ENCODE results near the gene MFAP2. TPM values are rescaled to one million over a fixed set of nuclear protein-coding genes. Genes with fewer than 3 reads are reported as not detected.

Gene MFAP2
- total RNA-seq: 10 to 100 TPM in 3 of 4 donors, 1 to 10 TPM in 1; 9.3 to 17.9 (median 10.6) TPM

DNA sequence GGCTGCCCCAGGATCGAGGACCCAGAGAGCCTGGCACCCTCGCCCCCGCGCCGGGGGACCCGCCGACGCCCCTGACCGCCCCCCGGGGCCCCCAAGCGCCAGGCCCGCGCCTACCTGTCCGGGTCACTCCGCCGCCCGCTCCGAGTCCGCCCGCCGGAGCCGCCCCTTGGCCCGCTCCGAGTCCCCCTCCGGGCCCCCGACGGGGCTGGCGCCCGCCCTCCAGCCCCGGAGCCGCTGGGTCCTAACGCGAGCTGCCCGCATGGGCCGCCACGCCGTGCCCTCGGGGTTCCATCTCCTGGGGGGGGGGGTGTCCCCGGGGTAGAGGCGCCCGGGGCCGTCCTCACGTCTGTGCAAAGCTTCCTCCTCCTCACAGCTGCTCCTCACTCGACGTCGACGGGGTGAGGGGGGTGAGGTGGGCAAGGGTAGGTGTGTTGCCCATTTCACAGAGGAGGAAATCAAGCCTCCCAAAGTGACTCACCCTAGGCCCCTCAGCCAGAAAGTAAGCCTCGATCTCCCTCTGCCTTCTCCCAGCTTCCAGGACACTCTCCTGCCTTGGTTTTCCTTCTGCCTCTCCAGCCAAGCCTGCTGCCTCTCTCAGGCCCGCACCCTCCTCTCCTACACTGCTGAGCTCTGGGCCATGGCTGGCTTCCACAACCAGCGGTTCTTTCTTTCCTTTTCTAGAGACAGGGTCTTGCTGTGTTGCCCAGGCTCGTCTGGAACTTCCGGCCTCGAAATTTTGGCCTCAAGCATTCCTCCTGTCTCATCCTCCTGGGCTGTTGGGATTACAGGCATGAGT, at the start of gene MFAP2:
Gene MFAP2, minus strand, starts transcription at position 148 of the 796 bp plus-strand sequence. CDS start 2,347 bp downstream, outside the sequence.
- DNase-seq (ENCODE audit: low spot score) (no peak), ATAC-seq (ENCODE audit: low FRiP score) (no peak)
- TF ChIP-seq, protein P1, sequence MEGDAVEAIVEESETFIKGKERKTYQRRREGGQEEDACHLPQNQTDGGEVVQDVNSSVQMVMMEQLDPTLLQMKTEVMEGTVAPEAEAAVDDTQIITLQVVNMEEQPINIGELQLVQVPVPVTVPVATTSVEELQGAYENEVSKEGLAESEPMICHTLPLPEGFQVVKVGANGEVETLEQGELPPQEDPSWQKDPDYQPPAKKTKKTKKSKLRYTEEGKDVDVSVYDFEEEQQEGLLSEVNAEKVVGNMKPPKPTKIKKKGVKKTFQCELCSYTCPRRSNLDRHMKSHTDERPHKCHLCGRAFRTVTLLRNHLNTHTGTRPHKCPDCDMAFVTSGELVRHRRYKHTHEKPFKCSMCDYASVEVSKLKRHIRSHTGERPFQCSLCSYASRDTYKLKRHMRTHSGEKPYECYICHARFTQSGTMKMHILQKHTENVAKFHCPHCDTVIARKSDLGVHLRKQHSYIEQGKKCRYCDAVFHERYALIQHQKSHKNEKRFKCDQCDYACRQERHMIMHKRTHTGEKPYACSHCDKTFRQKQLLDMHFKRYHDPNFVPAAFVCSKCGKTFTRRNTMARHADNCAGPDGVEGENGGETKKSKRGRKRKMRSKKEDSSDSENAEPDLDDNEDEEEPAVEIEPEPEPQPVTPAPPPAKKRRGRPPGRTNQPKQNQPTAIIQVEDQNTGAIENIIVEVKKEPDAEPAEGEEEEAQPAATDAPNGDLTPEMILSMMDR (IDR thresholded peaks at IDR 0.05): no peak

DNA sequence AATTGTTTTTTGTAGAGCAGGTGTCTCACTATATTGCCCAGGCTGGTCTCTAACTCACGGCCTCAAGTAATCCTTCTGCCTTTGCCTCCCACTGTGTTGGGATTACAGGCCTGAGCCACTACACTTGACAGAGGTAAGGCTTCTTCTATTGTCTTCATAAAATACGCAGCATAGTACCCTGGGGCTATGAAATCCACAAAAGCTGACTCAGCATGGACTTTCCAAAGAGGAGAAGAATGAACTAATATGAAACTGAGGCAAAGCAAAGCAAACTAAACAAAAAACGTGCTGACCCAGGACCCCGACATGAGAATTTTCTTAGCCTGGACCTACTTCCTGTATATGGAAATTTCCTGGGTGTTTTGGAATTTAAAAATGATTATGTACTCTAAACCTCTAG, 49.8 kb upstream of the MFAP2 start:
- no peak for DNase-seq (ENCODE audit: low spot score)
- ATAC-seq (ENCODE audit: low FRiP score): no peak
- TF ChIP-seq, protein P1 (IDR thresholded peaks at IDR 0.05): no peak

- no peak for ATAC-seq (ENCODE audit: low FRiP score)
- TF ChIP-seq, protein P1 (IDR thresholded peaks at IDR 0.05): no peak
- DNase-seq (ENCODE audit: low spot score): no peak
Observed at GRCh38 chr1:17028662-17029188, 48.3 kb upstream of the MFAP2 start.

DNA sequence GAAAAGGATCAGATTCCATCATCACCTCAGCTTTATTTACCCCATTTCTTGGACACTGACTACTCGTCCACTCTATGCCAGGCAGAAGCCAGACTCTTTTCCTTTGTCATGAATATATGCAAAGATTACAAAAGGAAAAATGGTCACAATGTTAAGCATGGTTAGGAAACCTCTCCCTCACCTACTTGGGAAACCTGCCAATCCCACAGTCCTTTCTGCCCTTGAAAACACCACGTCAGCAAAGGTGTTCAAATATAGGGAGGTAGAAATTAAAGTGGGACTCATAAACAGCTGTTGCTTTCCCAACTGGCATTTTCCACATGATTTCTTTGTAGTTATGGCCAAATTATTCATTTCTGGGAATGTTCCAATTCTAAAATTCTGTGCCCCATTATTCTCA, 47.5 kb upstream of the MFAP2 start:
- DNase-seq (ENCODE audit: low spot score) (no peak), ATAC-seq (ENCODE audit: low FRiP score) (no peak)
- TF ChIP-seq, protein P1 (IDR thresholded peaks at IDR 0.05): no peak

- no peak for DNase-seq (ENCODE audit: low spot score)
- TF ChIP-seq, protein P1 (IDR thresholded peaks at IDR 0.05): no peak
- no peak for ATAC-seq (ENCODE audit: low FRiP score)
Observed at GRCh38 chr1:17027403-17027802, 47.0 kb upstream of the MFAP2 start.

- TF ChIP-seq, protein P1 (IDR thresholded peaks at IDR 0.05): no peak
- ATAC-seq (ENCODE audit: low FRiP score) (no peak), DNase-seq (ENCODE audit: low spot score) (no peak)
Observed at GRCh38 chr1:17024721-17025120, 44.3 kb upstream of the MFAP2 start.

- TF ChIP-seq, protein P1 (IDR thresholded peaks at IDR 0.05): no peak
- ATAC-seq (ENCODE audit: low FRiP score) (no peak), DNase-seq (ENCODE audit: low spot score) (no peak)
Observed at GRCh38 chr1:17023573-17023972, 43.2 kb upstream of the MFAP2 start.
